Upper lobe of left lung (tissue), 6 donors: ENCODE measurements around the gene PMPCA. TPM values are rescaled to one million over a fixed set of nuclear protein-coding genes. Genes with fewer than 3 reads are reported as not detected.

Experiments used
- ATAC-seq, 2 donors: fragments of 200-7000 bp; cut with Tn5 transposase; one replicate each; pipeline ENCODE4 v1.9.1; 2022; ENCODE audit warnings: mild to moderate bottlenecking in 2 of 2, moderate library complexity in 2 of 2; ENCODE audit not compliant: low FRiP score in 2 of 2
- DNase-seq, 2 donors: peaks; one replicate each; pipeline ENCODE4 v3.0.0-alpha.2; 2019 to 2020
- H3K27ac ChIP-seq, 4 donors: fragments of 200-600 bp; sonication (generic); one replicate each; pipeline ENCODE4 v1.5.1; 2016 to 2019
- H3K27me3 ChIP-seq, 4 donors: fragments of 200-600 bp; sonication (generic); one replicate each; pipeline ENCODE4 v1.5.1; 2017 to 2019
- H3K36me3 ChIP-seq, 4 donors: fragments of 200-600 bp; sonication (generic); one replicate each; pipeline ENCODE4 v1.5.1; 2016 to 2019
- H3K4me1 ChIP-seq, 4 donors: fragments of 200-600 bp; sonication (generic); one replicate each; pipeline ENCODE4 v1.5.1; 2018 to 2019
- H3K4me3 ChIP-seq, 4 donors: fragments of 200-600 bp; sonication (generic); one replicate each; pipeline ENCODE4 v1.5.1; 2017 to 2019; ENCODE audit warnings: mild to moderate bottlenecking in 2 of 4, moderate library complexity in 1 of 4
- H3K9me3 ChIP-seq, 4 donors: fragments of 200-600 bp; sonication (generic); one replicate each; pipeline ENCODE4 v1.5.1; 2018 to 2019
- EP300 ChIP-seq, 4 donors: sonication (generic); formaldehyde crosslinking; IDR thresholded peaks; one replicate each; pipeline ENCODE4 v1.5.1; 2017; ENCODE audit warnings: antibody characterized with exemption in 4 of 4, control low read depth in 2 of 4
- POLR2A ChIP-seq, 4 donors: fragments of 450-650 bp; IDR thresholded peaks; one replicate each; pipeline ENCODE4 v1.5.1; 2016 to 2017; ENCODE audit warnings: antibody characterized with exemption in 4 of 4, mild to moderate bottlenecking in 2 of 4
- POLR2AphosphoS5 ChIP-seq, 2 donors: sonication (generic); formaldehyde crosslinking; IDR thresholded peaks; one replicate each; pipeline ENCODE4 v1.5.1; 2017; ENCODE audit warnings: antibody characterized with exemption in 2 of 2
- WGBS, 2 donors: methylation state at CpG; one replicate each; pipeline ENCODE4 v1.1.5; 2017 to 2018; 5-methylcytosine and 5-hydroxymethylcytosine counted together
- total RNA-seq, 6 donors: library from RNA; depleted of rRNA in 4 of 6; stranded (reverse); fragments of >200 nt in 4 of 6; gene quantifications; one replicate each; pipeline versions ENCODE4 v1.1.0 to v1.2.1, GENCODE V29; 2016 to 2021
- TF ChIP-seq, protein P1 (sequence below), 6 experiments: fragments of 450-650 bp in 4 of 6; fragments of 200-600 bp in 2 of 6; sonication (generic) in 2 of 6; IDR thresholded peaks; one replicate each; pipeline ENCODE4 v1.5.1; 2016 to 2019; ENCODE audit warnings: antibody characterized with exemption in 6 of 6
- donor health status: DM: no; HTN: no; CAD: no; lungs with moderate emphysema.
- donor health status: DM: no; HTN: yes; CAD: no; lungs with severe emphysema.

Gene PMPCA
- total RNA-seq, 6 donors from 2014 or later, result 30.4 to 48.2 (median 41.0) TPM

DNA sequence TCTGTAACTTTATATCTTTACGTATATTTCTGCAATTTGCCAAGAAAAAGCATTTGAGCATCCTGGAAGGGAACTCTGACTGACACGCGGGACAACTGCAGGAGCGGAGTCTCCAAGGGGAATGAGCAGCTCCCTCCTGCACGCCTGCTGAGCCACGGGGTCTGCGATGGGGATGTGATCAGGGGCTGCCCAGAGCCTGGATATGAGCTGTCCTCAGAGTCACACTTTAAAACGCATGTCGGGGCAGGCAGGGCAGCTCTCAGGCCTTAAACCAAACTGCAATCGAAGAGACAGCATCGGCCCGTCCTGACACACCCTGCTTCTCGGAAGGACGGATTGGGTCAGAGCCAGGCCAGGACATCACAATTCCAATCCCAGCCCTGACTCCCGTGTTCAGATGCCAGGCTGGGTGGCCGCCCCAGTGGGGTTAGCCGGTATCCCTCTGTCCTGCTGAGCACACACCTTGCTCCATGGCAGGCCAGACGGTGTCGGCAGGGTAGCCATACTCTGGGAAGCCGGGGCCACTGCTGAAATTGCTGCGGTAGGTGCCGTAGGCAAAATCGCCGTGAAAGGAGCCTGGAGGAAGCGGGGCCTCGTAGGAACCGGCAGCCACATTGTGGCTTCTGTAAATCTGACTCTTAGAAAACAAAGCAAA is 55.2 kb downstream of the PMPCA start:
- no peak overlapping the region for H3K27ac ChIP-seq
- TF ChIP-seq POLR2AphosphoS5 (IDR thresholded peaks at IDR 0.05), result no peak
- no peak for TF ChIP-seq EP300 (IDR thresholded peaks at IDR 0.05)
- TF ChIP-seq, protein P1, sequence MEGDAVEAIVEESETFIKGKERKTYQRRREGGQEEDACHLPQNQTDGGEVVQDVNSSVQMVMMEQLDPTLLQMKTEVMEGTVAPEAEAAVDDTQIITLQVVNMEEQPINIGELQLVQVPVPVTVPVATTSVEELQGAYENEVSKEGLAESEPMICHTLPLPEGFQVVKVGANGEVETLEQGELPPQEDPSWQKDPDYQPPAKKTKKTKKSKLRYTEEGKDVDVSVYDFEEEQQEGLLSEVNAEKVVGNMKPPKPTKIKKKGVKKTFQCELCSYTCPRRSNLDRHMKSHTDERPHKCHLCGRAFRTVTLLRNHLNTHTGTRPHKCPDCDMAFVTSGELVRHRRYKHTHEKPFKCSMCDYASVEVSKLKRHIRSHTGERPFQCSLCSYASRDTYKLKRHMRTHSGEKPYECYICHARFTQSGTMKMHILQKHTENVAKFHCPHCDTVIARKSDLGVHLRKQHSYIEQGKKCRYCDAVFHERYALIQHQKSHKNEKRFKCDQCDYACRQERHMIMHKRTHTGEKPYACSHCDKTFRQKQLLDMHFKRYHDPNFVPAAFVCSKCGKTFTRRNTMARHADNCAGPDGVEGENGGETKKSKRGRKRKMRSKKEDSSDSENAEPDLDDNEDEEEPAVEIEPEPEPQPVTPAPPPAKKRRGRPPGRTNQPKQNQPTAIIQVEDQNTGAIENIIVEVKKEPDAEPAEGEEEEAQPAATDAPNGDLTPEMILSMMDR (IDR thresholded peaks at IDR 0.05), result no peak
- TF ChIP-seq POLR2A (IDR thresholded peaks at IDR 0.05), result no peak
- WGBS, 2 donors, result 96% methylated on average over 26 to 27 of the region's 27 CpGs
- H3K9me3 ChIP-seq, result no peaks in the 10 kb centered on the region
- no peak overlapping the region for H3K4me3 ChIP-seq
- H3K27me3 ChIP-seq, result no peaks in the 10 kb centered on the region
- no peaks in the 10 kb centered on the region for H3K4me1 ChIP-seq
- ATAC-seq, result no peak
- H3K36me3 ChIP-seq, result peaks cover 77 to 100% (median 98%) of the 10 kb centered on the region in 4 donors
- DNase-seq, result no peak

DNA sequence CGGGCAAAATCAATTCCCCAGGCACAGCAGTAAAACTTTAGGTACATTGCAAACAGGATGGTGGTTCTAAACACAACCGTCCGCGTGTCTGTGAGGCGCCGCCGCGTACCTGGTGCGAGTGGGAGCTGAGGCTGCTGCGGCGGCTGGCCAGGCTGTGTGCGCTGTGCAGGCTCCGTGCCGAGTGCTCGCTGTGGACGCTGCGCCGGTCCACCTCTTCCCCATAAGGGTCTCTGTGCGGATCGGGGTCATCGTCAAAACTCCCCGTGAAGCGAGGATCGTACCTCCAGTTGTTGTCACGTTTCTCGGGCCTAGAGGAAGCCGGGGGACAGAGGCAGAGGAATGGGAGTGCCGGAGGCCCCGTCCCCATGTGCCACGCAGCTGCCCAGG is 55.7 kb downstream of the PMPCA start:
- 94 to 96% methylated on average over 24 to 30 of the region's 30 CpGs for WGBS, 2 donors
- peaks cover 75 to 100% (median 98%) of the 10 kb centered on the region in 4 donors for H3K36me3 ChIP-seq
- no peak for DNase-seq

DNA sequence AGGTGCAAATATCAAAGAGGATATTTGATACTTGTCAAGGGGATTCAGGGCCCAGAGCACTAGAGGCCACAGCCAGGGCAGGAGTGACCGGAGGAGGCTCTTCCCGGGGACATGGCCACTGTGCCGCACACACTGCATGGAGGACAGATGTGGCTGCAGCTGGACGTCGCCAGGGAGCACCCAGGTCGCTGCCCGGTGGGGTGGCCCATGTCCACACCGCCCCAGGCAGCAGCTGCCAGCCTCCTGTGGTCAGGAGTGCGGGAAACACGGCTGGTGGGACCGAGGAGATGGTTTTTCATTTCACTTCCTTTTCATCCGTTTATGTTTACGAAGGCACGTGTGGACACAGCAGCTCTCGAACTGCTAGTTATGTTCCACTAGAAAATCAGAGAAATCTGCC is 57.3 kb downstream of the PMPCA start:
- Histone ChIP-seq H3K4me3 (no peak overlapping the region), H3K36me3 (peaks cover 74 to 100% (median 98%) of the 10 kb centered on the region in 4 donors), H3K27ac (no peak overlapping the region), H3K4me1 (no peaks in the 10 kb centered on the region), H3K27me3 (no peaks in the 10 kb centered on the region), H3K9me3 (no peaks in the 10 kb centered on the region)
- ATAC-seq (no peak), DNase-seq (no peak)
- WGBS, 2 donors, result 81 to 86% methylated on average over 15 of the region's 15 CpGs
- TF ChIP-seq, protein P1 (IDR thresholded peaks at IDR 0.05), result no peak
- no peak for TF ChIP-seq EP300 (IDR thresholded peaks at IDR 0.05)
- TF ChIP-seq POLR2A (IDR thresholded peaks at IDR 0.05), result no peak
- no peak for TF ChIP-seq POLR2AphosphoS5 (IDR thresholded peaks at IDR 0.05)

More for the DNA sequence above, 55.7 kb downstream of the PMPCA start:
- Histone ChIP-seq H3K9me3 (no peaks in the 10 kb centered on the region), H3K4me3 (no peak overlapping the region), H3K27me3 (no peaks in the 10 kb centered on the region), H3K27ac (no peak overlapping the region), H3K4me1 (no peaks in the 10 kb centered on the region)
- ATAC-seq, result no peak
- TF ChIP-seq, protein P1 (IDR thresholded peaks at IDR 0.05), result no peak
- TF ChIP-seq POLR2A (IDR thresholded peaks at IDR 0.05) (no peak), POLR2AphosphoS5 (IDR thresholded peaks at IDR 0.05) (no peak), EP300 (IDR thresholded peaks at IDR 0.05) (no peak)

DNA sequence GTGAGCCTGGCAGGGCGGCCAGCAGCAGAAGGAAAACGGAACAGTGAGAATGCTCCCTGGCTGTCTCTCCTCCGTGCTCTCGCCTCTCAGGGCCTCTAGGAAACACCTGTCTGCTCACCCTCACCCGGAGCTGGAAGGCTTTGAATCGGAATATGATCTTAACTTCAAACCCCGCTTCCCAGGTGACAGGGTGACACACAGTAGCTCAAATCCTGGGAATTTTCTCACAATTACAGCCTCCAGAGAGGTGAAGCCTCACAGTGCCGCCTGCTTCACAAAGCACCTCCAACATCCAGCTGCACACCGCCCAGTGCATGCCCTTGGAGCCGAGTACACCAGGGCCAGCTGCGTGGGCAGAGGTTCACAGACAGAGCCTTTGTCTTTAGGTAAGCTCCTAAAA is 59.9 kb downstream of the PMPCA start:
- Histone ChIP-seq H3K36me3 (peaks cover 65 to 100% (median 98%) of the 10 kb centered on the region in 4 donors), H3K9me3 (no peaks in the 10 kb centered on the region), H3K4me3 (no peak overlapping the region), H3K4me1 (no peaks in the 10 kb centered on the region), H3K27ac (no peak overlapping the region), H3K27me3 (no peaks in the 10 kb centered on the region)
- DNase-seq (no peak), ATAC-seq (no peak)
- TF ChIP-seq POLR2A (IDR thresholded peaks at IDR 0.05), result no peak
- TF ChIP-seq POLR2AphosphoS5 (IDR thresholded peaks at IDR 0.05), result no peak
- TF ChIP-seq, protein P1 (IDR thresholded peaks at IDR 0.05), result no peak
- no peak for TF ChIP-seq EP300 (IDR thresholded peaks at IDR 0.05)
- 97% methylated on average over 10 to 11 of the region's 11 CpGs for WGBS, 2 donors
